Suprapubic skin (tissue), 4 donors: ENCODE measurements around the gene DST.

ENCODE experiments used
- CTCF ChIP-seq, 2 donors: fragments of 200-600 bp in 1 of 2; fragments of 450-650 bp in 1 of 2; sonication (generic) in 1 of 2; IDR thresholded peaks; one replicate each; pipeline ENCODE4 v1.5.1; 2016 to 2019; ENCODE audit warnings: antibody characterized with exemption in 2 of 2, mild to moderate bottlenecking in 1 of 2, moderate library complexity in 1 of 2
- EP300 ChIP-seq: sonication (generic); formaldehyde crosslinking; IDR thresholded peaks from one replicate; pipeline ENCODE4 v1.6.1; 2017; ENCODE audit warnings: antibody characterized with exemption
- POLR2A ChIP-seq, 2 donors: fragments of 450-650 bp; IDR thresholded peaks; one replicate each; pipeline ENCODE4 v1.6.1; 2017; ENCODE audit warnings: antibody characterized with exemption in 2 of 2, mild to moderate bottlenecking in 2 of 2, moderate library complexity in 2 of 2
- POLR2AphosphoS5 ChIP-seq, 3 donors: sonication (generic); formaldehyde crosslinking; IDR thresholded peaks; one replicate each; pipeline ENCODE4 v1.6.1; 2017; ENCODE audit warnings: antibody characterized with exemption in 3 of 3

DNA sequence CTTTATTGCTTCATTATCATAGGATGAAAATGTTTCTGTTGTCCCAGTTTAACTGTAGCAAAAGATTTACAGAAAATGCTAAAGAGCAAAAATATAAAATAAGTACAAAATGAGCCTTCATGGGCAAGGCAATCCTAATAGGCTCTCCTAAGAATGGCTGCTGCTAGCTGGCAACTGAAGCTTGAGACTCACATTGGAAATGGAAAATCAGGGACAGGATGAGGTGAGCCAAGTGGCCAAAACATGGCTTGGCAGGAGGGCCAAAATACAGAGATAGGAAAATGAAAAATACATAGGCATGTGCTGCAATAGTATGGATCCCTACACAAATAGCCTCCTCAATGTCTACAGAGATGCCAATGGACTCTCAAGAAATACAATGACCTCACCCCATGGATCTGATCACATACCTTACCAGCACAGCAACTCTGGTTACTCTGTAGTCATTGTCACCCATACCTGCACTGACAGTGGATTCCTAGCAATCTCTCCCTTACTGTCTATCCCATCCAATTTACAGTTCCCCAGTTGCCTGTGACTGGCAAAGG is 105.4 kb downstream of the DST start:
- TF ChIP-seq CTCF (IDR thresholded peaks at IDR 0.05) = no peak
- TF ChIP-seq EP300 = no peak
- no peak for TF ChIP-seq POLR2AphosphoS5 (IDR thresholded peaks at IDR 0.05)
- no peak for TF ChIP-seq POLR2A (IDR thresholded peaks at IDR 0.05)
